Neural cell (in vitro differentiated cells): ENCODE results near the gene WDR20.

Experiments used
- EP300 ChIP-seq: fragments of 450-650 bp; conservative IDR thresholded peaks from 2 replicates; pipeline ENCODE4 v1.6.1; 2014; ENCODE audit warnings: antibody characterized with exemption, mild to moderate bottlenecking, moderate library complexity; ENCODE audit not compliant: poor library complexity, severe bottlenecking
- EZH2 ChIP-seq: fragments of 200-600, 300-800 bp; shearing (Covaris generic), sonication (generic); IDR thresholded peaks from 2 replicates; pipeline ENCODE4 v1.6.1; 2014; ENCODE audit warnings: antibody characterized with exemption, low read length, borderline replicate concordance, mild to moderate bottlenecking; ENCODE audit not compliant: insufficient read depth, poor library complexity, severe bottlenecking
- MXI1 ChIP-seq: fragments of 450-650 bp; conservative IDR thresholded peaks from 2 replicates; pipeline ENCODE4 v1.6.1; 2014; ENCODE audit warnings: antibody characterized with exemption, mild to moderate bottlenecking; ENCODE audit not compliant: poor library complexity, severe bottlenecking
- RAD21 ChIP-seq: fragments of 450-650 bp; conservative IDR thresholded peaks from 2 replicates; pipeline ENCODE4 v1.6.1; 2014; ENCODE audit warnings: antibody characterized with exemption, mild to moderate bottlenecking, moderate library complexity
- TAF1 ChIP-seq: IDR thresholded peaks from 2 replicates; pipeline ENCODE4 v1.6.1; 2012; ENCODE audit warnings: low read depth
- TF ChIP-seq, protein P1 (sequence below): fragments of 450-650 bp; IDR thresholded peaks from 2 replicates; pipeline ENCODE4 v1.5.1; 2014; ENCODE audit warnings: antibody characterized with exemption, mild to moderate bottlenecking, moderate library complexity; ENCODE audit not compliant: poor library complexity, severe bottlenecking

DNA sequence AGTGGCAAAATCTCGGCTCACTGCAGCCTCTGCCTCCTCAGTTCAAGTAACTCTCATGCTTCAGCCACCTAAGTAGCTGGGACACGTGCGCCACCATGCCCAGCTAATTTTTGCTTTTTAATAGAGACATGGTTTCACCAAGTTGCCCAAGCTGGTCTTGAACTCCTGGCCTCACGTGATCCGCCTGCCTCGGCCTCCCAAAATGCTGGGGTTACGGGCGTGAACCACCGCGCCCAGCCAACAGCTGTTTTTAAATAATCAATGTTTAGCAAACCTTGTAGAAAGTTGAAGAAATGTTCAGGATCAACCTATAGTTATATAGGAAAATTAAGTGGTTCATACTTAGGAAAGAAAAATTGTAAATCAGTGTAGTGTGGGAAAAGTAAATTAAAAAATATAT is 46.9 kb upstream of the WDR20 start:
- TF ChIP-seq EZH2 = no peak
- TF ChIP-seq, protein P1, sequence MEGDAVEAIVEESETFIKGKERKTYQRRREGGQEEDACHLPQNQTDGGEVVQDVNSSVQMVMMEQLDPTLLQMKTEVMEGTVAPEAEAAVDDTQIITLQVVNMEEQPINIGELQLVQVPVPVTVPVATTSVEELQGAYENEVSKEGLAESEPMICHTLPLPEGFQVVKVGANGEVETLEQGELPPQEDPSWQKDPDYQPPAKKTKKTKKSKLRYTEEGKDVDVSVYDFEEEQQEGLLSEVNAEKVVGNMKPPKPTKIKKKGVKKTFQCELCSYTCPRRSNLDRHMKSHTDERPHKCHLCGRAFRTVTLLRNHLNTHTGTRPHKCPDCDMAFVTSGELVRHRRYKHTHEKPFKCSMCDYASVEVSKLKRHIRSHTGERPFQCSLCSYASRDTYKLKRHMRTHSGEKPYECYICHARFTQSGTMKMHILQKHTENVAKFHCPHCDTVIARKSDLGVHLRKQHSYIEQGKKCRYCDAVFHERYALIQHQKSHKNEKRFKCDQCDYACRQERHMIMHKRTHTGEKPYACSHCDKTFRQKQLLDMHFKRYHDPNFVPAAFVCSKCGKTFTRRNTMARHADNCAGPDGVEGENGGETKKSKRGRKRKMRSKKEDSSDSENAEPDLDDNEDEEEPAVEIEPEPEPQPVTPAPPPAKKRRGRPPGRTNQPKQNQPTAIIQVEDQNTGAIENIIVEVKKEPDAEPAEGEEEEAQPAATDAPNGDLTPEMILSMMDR = no peak
- TF ChIP-seq EP300 = no peak
- TF ChIP-seq MXI1 = no peak
- no peak for TF ChIP-seq RAD21
- no peak for TF ChIP-seq TAF1
